ENCODE data around the gene IRAK2.
A peak's percentile ranks its signal among the peaks of the same experiment; 100 is the strongest.

The IRAK2 gene

DNA sequence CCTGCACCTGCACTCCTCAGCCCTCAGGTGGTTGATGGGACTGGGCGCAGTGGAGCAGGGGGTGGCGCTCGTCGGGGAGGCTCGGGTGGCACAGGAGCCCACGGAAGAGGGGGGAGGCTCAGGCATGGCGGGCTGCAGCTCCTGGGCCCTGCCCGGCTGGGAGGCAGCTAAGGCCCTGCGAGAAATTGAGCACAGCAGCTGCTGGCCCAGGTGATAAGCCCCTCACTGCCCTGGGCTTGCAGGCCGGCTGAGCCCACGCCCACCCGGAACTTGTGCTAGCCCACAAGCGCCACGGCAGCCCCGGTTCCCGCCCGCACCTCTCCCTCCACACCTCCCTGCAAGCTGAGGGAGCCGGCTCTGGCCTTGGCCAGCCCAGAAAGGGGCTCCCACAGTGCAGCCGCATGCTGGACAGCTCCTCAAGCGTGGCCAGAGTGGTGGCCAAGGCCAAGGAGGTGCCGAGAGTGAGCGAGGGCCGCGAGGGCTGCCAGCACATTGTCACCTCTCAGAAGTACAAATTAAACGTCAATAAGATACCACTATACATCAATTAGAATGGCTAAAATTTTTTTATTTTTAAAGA, 28.2 kb upstream of the IRAK2 start:
- no peaks in the 10 kb centered on the region for H3K79me2 ChIP-seq (ENCODE audit: insufficient read depth, low read depth)

DNA sequence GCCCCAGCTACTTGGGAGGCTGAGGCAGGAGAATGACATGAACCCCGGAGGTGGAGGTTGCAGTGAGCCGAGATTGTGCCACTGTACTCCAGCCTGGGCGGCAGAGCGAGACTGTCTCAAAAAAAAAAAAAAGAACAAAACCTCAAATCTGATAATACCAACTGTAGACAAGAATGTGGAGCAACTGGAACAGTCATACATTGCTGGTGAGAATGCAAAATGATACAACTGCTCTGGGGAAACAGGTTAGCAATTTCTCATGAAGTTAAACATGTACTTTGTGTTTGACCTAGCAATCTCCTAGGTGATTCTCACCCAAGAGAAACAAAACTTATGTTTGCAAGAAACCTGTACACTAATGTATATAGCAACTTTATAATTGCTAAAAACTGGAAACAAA, 27.5 kb upstream of the IRAK2 start:
- H3K27ac ChIP-seq, result no peak overlapping the region
- no peaks in the 10 kb centered on the region for H3K79me2 ChIP-seq (ENCODE audit: insufficient read depth, low read depth)
- no peaks in the 10 kb centered on the region for H3K27me3 ChIP-seq (ENCODE audit: insufficient read depth, low read depth)
- no peak for TF ChIP-seq CTCF (conservative IDR thresholded peaks at IDR 0.05; ENCODE audit: low read depth, low read length)
- H3K36me3 ChIP-seq (ENCODE audit: insufficient read depth), result no peaks in the 10 kb centered on the region
- no peaks in the 10 kb centered on the region for H4K20me1 ChIP-seq (ENCODE audit: insufficient read depth)
- no peak overlapping the region for H2AFZ ChIP-seq (ENCODE audit: low read depth)
- H3K4me2 ChIP-seq, result no peak overlapping the region
- no peak overlapping the region for H3K4me3 ChIP-seq (IDR thresholded peaks at IDR 0.05; ENCODE audit: insufficient read depth, low read depth, low read length)
- no peak overlapping the region for H3K9ac ChIP-seq
- no peaks in the 10 kb centered on the region for H3K4me1 ChIP-seq (ENCODE audit: low read depth, poor library complexity, severe bottlenecking)

More for the DNA sequence above, 28.2 kb upstream of the IRAK2 start:
- no peak overlapping the region for H3K4me2 ChIP-seq
- H4K20me1 ChIP-seq (ENCODE audit: insufficient read depth), result no peaks in the 10 kb centered on the region
- H3K4me3 ChIP-seq (IDR thresholded peaks at IDR 0.05; ENCODE audit: insufficient read depth, low read depth, low read length), result no peak overlapping the region
- H2AFZ ChIP-seq (ENCODE audit: low read depth), result no peak overlapping the region
- H3K4me1 ChIP-seq (ENCODE audit: low read depth, poor library complexity, severe bottlenecking), result no peaks in the 10 kb centered on the region
- H3K9ac ChIP-seq, result no peak overlapping the region
- H3K27me3 ChIP-seq (ENCODE audit: insufficient read depth, low read depth), result no peaks in the 10 kb centered on the region
- H3K36me3 ChIP-seq (ENCODE audit: insufficient read depth), result no peaks in the 10 kb centered on the region
- no peak overlapping the region for H3K27ac ChIP-seq
- no peak for TF ChIP-seq CTCF (conservative IDR thresholded peaks at IDR 0.05; ENCODE audit: low read depth, low read length)

- H2AFZ ChIP-seq (ENCODE audit: low read depth), result peak overlapping the region; percentile 54
- H3K79me2 ChIP-seq (ENCODE audit: insufficient read depth, low read depth), result peaks cover 22% of the 10 kb centered on the region
- no peak overlapping the region for H3K27ac ChIP-seq
- H3K36me3 ChIP-seq (ENCODE audit: insufficient read depth), result no peaks in the 10 kb centered on the region
- H3K9ac ChIP-seq, result no peak overlapping the region; the same call in 1 of the 2 replicates
- no peak overlapping the region for H3K4me2 ChIP-seq
- H3K27me3 ChIP-seq (ENCODE audit: insufficient read depth, low read depth), result no peaks in the 10 kb centered on the region
- no peak for TF ChIP-seq CTCF (conservative IDR thresholded peaks at IDR 0.05; ENCODE audit: low read depth, low read length)
- H3K4me1 ChIP-seq (ENCODE audit: low read depth, poor library complexity, severe bottlenecking), result peaks cover 5% of the 10 kb centered on the region
- no peaks in the 10 kb centered on the region for H4K20me1 ChIP-seq (ENCODE audit: insufficient read depth)
- no peak overlapping the region for H3K4me3 ChIP-seq (IDR thresholded peaks at IDR 0.05; ENCODE audit: insufficient read depth, low read depth, low read length)
These were observed 23.6 kb upstream of the IRAK2 start for GRCh38 chr3:10140996-10141546.

- Histone ChIP-seq H3K4me3 (IDR thresholded peaks at IDR 0.05; ENCODE audit: insufficient read depth, low read depth, low read length) (no peak overlapping the region), H3K9ac (no peak overlapping the region), H3K27me3 (ENCODE audit: insufficient read depth, low read depth) (no peaks in the 10 kb centered on the region), H4K20me1 (ENCODE audit: insufficient read depth) (no peaks in the 10 kb centered on the region), H3K79me2 (ENCODE audit: insufficient read depth, low read depth) (peaks cover 28% of the 10 kb centered on the region), H3K27ac (no peak overlapping the region), H3K4me2 (peak overlapping the region; percentile 17), H3K36me3 (ENCODE audit: insufficient read depth) (no peaks in the 10 kb centered on the region), H2AFZ (ENCODE audit: low read depth) (no peak overlapping the region), H3K4me1 (ENCODE audit: low read depth, poor library complexity, severe bottlenecking) (peaks cover 5% of the 10 kb centered on the region)
- TF ChIP-seq CTCF (conservative IDR thresholded peaks at IDR 0.05; ENCODE audit: low read depth, low read length), result no peak
These were observed 21.8 kb upstream of the IRAK2 start for GRCh38 chr3:10142707-10143560.

Measured in KMS-11 (cell line).